Measurements from ENCODE around the gene HDLBP.

HDLBP gene

GRCh38 chr2:241203218-241204009, 112.1 kb downstream of the HDLBP start:
- no peak for TF ChIP-seq CTCF (IDR thresholded peaks at IDR 0.05)

DNA sequence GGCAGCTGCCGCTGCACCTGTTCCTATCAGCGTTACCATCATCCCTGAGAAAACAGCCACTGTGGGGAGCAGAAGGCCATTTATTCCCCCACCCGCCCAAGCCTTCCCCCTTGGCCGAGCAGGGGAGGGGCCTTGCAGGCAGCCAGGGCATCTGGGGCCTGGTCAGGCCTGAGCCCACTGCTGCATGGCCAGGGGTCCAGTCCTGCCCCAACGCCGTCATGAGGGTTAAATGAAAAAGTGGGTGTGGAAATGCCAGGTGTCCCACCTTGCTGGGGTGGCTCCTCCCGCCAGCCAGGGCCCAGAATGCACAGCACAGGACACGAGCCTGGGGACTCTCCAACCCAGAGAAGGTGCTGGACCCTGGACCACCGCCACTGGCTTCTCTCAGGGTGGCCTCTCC, 112.8 kb downstream of the HDLBP start:
- TF ChIP-seq CTCF (IDR thresholded peaks at IDR 0.05) = no peak

DNA sequence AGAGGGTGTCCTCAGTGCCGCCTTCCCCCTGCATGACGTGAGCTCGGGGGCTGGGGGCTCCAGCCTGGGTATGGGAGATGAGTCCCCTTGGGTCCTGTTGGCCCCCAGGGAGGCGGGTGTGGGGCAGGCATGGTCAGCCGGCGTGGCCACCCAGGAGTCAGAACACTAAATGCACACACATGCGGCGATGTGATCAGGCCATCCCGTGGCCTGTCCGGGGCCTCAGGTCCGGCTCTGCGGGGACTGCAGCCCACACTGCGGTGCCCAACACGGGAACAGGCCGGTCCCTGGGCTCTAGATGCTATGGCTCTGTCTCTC, 113.2 kb downstream of the HDLBP start:
- no peak for TF ChIP-seq CTCF (IDR thresholded peaks at IDR 0.05)

GRCh38 chr2:241201445-241202267, 113.8 kb downstream of the HDLBP start:
- TF ChIP-seq CTCF (IDR thresholded peaks at IDR 0.05) = no peak

DNA sequence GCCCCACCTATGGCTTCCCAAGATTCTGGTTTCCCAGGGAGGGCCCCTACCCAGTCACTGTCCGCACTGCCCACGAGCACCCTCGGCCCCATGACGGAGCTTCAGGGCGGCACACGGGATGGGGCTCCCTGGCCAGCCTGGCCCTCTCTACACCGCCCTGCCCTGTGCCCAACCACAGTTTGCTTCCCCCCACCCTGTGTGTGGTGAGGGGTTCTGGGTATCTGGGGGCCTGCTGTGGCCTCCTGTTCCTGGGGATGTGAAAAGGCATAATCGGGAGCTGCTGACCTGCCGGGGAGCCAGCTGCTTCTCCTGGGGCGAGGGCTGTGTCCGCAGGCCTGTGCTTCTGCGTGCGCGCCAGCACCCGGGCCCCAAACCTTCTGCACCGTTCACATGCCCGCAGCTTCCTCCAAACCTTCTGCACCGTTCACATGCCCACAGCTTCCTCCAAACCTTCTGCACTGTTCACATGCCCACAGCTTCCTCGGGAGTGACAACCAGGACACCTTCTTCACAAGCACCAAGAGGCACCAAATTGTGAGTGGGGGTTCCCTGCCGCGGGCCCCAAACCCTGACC, 114.6 kb downstream of the HDLBP start:
- TF ChIP-seq CTCF (IDR thresholded peaks at IDR 0.05) = no peak

DNA sequence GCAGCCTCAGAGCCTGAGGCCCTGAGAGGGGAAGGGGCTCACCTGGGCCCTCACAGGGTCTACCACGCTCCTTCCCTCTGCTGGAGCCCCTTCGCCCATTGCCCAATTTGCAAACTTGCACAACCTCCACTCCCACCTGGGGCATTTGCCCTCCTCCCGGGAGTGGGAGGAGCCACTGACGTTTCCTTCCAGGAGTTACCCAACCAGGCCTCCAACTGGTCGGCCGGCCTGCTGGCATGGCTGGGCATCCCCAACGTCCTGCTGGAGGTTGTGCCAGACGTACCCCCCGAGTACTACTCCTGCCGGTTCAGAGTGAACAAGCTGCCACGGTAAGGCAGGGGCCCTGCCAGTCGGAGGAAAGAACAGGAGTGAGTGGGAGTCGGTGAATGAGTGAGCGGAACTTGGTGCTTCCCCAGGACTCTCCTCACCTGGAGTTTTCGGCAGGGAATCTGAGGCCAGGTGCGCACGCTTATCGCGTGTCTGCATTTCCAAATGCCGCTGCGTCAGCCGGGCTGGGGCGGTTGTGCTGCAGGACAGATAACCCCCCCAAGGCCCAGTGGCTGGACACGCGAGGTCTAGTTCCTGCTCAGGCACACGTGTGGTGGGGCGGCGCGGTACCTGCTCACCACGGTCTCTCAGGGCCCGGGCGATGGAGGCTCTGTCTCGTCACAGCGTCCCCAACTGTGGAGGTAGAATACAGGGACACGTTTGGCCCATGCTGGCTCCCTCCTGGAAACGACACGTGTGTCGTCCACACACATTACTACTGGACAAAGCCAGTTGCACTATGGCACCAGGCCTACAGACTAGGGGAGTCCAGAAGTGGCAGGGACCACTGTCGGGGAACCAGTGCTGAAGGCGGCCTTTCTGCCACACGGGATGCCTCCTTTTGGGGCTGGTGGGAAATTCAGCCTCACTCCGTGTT, 115.3 kb downstream of the HDLBP start:
- no peak for TF ChIP-seq CTCF (IDR thresholded peaks at IDR 0.05)

DNA sequence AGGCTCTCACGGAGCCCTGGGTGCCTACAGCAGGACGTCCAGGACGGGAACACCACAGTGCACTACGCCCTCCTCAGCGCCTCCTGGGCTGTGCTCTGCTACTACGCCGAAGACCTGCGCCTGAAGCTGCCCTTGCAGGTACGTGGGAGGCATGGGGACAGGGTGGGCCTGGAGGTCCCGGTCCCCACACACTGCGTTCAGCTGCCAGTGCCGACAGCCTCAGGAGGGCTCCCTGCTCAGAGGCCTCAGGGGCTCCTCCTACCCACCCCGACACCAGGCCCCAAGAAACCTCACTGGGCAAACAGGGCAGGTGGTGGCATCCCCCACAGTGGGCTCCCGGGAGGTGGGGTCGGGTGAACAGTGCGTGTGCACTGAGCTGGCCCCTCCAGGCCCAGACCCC, 116.2 kb downstream of the HDLBP start:
- TF ChIP-seq CTCF (IDR thresholded peaks at IDR 0.05) = no peak

Data from LNCAP (cell line).